Neural progenitor cell (in vitro differentiated cells): Measurements from ENCODE around the gene SLAIN1.

Experiments
- EZH2phosphoT487 ChIP-seq: fragments of 200-600 bp; sonication (generic); IDR thresholded peaks from 2 replicates; pipeline ENCODE4 v1.6.1; 2017; ENCODE audit warnings: antibody characterized with exemption
- TF ChIP-seq, protein P1 (sequence below): fragments of 200-600 bp; sonication (generic); IDR thresholded peaks from 2 replicates; pipeline ENCODE4 v1.5.1; 2017; ENCODE audit warnings: antibody characterized with exemption, mild to moderate bottlenecking

DNA sequence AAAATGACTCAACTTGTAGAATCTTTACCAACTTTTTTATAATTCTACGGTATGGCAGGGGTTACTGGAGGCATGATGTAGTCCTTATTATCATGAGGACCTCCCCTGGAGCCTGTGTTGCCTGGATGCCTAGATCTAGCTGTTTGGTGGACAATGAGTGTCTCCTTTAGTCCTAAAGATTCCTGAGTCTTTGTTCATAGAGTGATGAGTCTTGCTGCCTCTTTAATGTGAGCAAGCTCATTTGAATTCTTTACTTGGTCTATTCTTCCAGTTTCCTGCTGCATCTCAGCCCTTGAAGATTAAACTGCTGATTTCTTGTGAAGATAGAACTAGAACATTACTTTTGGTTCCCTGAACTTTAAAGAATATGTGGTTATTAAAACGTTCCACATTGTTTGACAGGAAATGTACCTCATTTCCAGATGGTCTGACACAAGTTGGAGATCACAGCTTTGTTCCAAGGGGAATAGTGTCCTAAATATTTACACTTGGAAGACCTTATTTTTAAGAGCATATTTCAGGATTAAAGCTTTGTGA lies 51.9 kb downstream of the SLAIN1 start:
- TF ChIP-seq EZH2phosphoT487: no peak
- TF ChIP-seq, protein P1, sequence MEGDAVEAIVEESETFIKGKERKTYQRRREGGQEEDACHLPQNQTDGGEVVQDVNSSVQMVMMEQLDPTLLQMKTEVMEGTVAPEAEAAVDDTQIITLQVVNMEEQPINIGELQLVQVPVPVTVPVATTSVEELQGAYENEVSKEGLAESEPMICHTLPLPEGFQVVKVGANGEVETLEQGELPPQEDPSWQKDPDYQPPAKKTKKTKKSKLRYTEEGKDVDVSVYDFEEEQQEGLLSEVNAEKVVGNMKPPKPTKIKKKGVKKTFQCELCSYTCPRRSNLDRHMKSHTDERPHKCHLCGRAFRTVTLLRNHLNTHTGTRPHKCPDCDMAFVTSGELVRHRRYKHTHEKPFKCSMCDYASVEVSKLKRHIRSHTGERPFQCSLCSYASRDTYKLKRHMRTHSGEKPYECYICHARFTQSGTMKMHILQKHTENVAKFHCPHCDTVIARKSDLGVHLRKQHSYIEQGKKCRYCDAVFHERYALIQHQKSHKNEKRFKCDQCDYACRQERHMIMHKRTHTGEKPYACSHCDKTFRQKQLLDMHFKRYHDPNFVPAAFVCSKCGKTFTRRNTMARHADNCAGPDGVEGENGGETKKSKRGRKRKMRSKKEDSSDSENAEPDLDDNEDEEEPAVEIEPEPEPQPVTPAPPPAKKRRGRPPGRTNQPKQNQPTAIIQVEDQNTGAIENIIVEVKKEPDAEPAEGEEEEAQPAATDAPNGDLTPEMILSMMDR: no peak
